ENCODE measurements around the gene PHACTR1. TPM values are rescaled to one million over a fixed set of nuclear protein-coding genes. Genes with fewer than 3 reads are reported as not detected.

The PHACTR1 gene
- total and polyA plus RNA-seq, 9 of the 15 experiments (the other 6 are each of a cell fraction or from before 2014, with no cell fraction given) = 11.5 to 32.6 (median 22.0) TPM

- FAIRE-seq = no peak
- intact Hi-C loops (cut with micrococcal nuclease) (no loop called here), in situ Hi-C loops (cut with MboI) (no loop called here)
- BruUV-seq (replicated peaks) = no TSS peak
- H3K27me3 ChIP-seq (ENCODE audit: control insufficient read depth in 2 of 2, insufficient read depth in 2 of 2, low read length in 2 of 2) = peaks cover 0 to 2% of the 10 kb centered on the region in 2 experiments; a peak in 1 of 5 replicates
- no peaks in the 10 kb centered on the region for H4K20me1 ChIP-seq (replicated peaks; ENCODE audit: control insufficient read depth, insufficient read depth, low read length)
- H3K9ac ChIP-seq (ENCODE audit: insufficient read depth in 1 of 2, low read depth in 2 of 2, low read length in 2 of 2) = no peak overlapping the region
- POLR2A ChIA-PET = no interaction called here
- H2AFZ ChIP-seq (ENCODE audit: low read depth, low read length) = no peak overlapping the region
- H3K4me3 ChIP-seq = no peak overlapping the region
- CTCF ChIA-PET (ENCODE audit: low intra/inter-chr PET ratio) = no interaction called here
- H3K4me2 ChIP-seq (ENCODE audit: insufficient read depth, low read length) = no peak overlapping the region
- no peak for ATAC-seq
- no peak for DNase-seq (ENCODE audit: extremely low read depth in 1 of 4, low spot score in 3 of 4)
- no peaks in the 10 kb centered on the region for H3K9me1 ChIP-seq (ENCODE audit: control insufficient read depth, insufficient read depth, low read length)
- no peak overlapping the region for H3K27ac ChIP-seq (ENCODE audit: extremely low read depth, low read depth, low read length)
- no peaks in the 10 kb centered on the region for H3K79me2 ChIP-seq (ENCODE audit: control insufficient read depth, insufficient read depth, low read length)
- H3K9me3 ChIP-seq (replicated peaks; ENCODE audit: control insufficient read depth, insufficient read depth, low read depth, low read length) = no peaks in the 10 kb centered on the region
- no peaks in the 10 kb centered on the region for H3K36me3 ChIP-seq (ENCODE audit: control insufficient read depth, insufficient read depth, low read length)
- no peaks in the 10 kb centered on the region for H3K4me1 ChIP-seq (replicated peaks in 1 of 2; ENCODE audit: control insufficient read depth in 2 of 2, insufficient read depth in 2 of 2, low read length in 2 of 2)
- TF ChIP-seq HNRNPLL (IDR thresholded peaks at IDR 0.05; ENCODE audit: low read depth, low read length, poor library complexity, severe bottlenecking) = no peak
- TF ChIP-seq PHF21A (IDR thresholded peaks at IDR 0.05; ENCODE audit: borderline replicate concordance, low read depth) = no peak
- no peak for TF ChIP-seq THAP7 (CRISPR knock-in tag; IDR thresholded peaks at IDR 0.05)
- no peak for TF ChIP-seq ZNF444 (CRISPR knock-in tag; IDR thresholded peaks at IDR 0.05)
- TF ChIP-seq AFF1 (IDR thresholded peaks at IDR 0.05; ENCODE audit: low read depth in 1 of 2, partially characterized antibody in 2 of 2) = no peak
- no peak for TF ChIP-seq TFAP4 (CRISPR knock-in tag; IDR thresholded peaks at IDR 0.05; ENCODE audit: borderline replicate concordance)
- TF ChIP-seq PTRF (tag; IDR thresholded peaks at IDR 0.05) = no peak
- no peak for TF ChIP-seq ATF7 (IDR thresholded peaks at IDR 0.05)
- no peak for TF ChIP-seq FOXA3 (CRISPR knock-in tag; conservative IDR thresholded peaks at IDR 0.05 in 1 of 2, IDR thresholded peaks at IDR 0.05 in 1 of 2)
- TF ChIP-seq BCOR (IDR thresholded peaks at IDR 0.05) = no peak
- TF ChIP-seq MEF2D (tag; conservative IDR thresholded peaks at IDR 0.05; ENCODE audit: low read depth) = no peak
- TF ChIP-seq ZNF518B (CRISPR knock-in tag; IDR thresholded peaks at IDR 0.05) = no peak
- TF ChIP-seq SAFB2 (IDR thresholded peaks at IDR 0.05; ENCODE audit: borderline replicate concordance, low read depth, low read length, severe bottlenecking) = no peak
- no peak for TF ChIP-seq ARNT (IDR thresholded peaks at IDR 0.05)
Measured at GRCh38 chr6:13112921-13113320, 396.4 kb downstream of the PHACTR1 start.
